ENCODE results near the gene IFNL3. TPM values are rescaled to one million over a fixed set of nuclear protein-coding genes. Genes with fewer than 3 reads are reported as not detected.
"Not testable (repeated sequence)": the region's sequence is repeated elsewhere in the genome, so short reads cannot be mapped to it uniquely, and the experiment has no call there.

IFNL3 gene
- total RNA-seq, 2 donors from 2014 or later, result not detected

DNA sequence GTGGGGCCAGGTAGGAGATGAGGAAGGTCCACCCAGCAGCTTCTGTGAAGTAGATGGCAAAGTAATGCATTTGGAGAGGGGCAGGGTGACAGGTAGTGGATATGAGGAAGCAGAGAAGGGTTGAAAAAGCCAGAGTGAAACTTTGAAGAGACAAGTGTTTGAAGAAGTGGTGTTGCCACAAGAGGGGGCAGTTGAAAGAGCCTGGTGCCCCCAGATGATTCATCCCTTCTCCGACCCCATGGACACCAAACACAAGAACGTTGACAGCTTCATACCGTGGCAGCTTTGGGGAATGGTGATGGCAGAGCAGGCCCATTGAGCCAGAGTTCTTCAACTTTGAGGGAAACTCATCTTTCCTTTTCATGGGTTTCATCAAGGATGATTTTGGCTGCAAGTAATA lies 19.9 kb downstream of the IFNL3 start:
- DNase-seq (no peak), ATAC-seq (no peak)
- intact Hi-C loops (cut with DNase I, micrococcal nuclease), result no loop called here

- DNase-seq (no peak), ATAC-seq (no peak)
- intact Hi-C loops (cut with DNase I, micrococcal nuclease), result no loop called here
Observed at GRCh38 chr19:39223703-39224279, 21.0 kb downstream of the IFNL3 start.

GRCh38 chr19:39219108-39219507 lies 25.7 kb downstream of the IFNL3 start:
- intact Hi-C loops (cut with DNase I, micrococcal nuclease); ATAC-seq; DNase-seq: not testable (repeated sequence)

DNA sequence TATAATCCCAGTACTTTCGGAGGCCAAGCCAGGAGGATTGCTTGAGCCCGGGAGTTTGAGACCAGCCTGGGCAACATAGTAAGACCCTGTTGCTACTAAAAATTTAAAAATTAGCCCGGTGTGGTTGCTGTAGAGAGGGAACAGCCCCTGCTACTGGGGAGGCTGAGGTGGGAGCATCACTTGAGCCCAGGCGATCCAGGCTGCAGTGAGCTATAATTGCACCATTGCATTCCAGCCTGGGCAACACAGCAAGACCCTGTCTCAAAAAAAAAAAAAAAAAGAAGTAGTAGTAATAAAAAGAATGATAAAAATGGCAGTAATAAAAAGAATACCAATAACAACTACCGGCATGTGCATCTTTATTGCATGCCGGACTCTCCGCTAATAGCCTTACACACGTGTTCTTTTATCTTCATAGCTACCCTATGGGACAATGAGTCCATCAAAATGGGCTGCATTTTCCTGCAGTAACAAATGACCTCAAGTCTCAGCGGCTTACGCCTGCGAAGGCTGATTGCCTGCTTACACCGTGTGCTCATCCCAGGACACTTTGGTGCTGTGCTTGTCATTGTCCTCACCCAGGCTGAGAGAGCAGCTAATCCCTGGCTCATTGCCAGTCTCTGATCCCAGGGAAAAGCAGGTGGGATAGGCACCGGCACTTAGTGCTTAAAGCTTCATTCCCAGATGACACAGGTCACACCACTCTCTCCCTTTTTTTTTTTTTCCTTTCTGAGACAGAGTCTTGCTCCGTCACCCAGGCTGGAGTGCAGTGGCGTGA lies 26.4 kb downstream of the IFNL3 start:
- intact Hi-C loops (cut with DNase I, micrococcal nuclease), result no loop called here
- DNase-seq (no peak), ATAC-seq (no peak)

- no peak for DNase-seq
- intact Hi-C loops (cut with DNase I, micrococcal nuclease), result no loop called here
Observed at GRCh38 chr19:39217094-39217493, 27.7 kb downstream of the IFNL3 start.

GRCh38 chr19:39215323-39215722 lies 29.5 kb downstream of the IFNL3 start:
- DNase-seq; intact Hi-C loops (cut with DNase I, micrococcal nuclease); ATAC-seq: not testable (repeated sequence)

More at GRCh38 chr19:39217094-39217493, 27.7 kb downstream of the IFNL3 start:
- no peak for ATAC-seq

DNA sequence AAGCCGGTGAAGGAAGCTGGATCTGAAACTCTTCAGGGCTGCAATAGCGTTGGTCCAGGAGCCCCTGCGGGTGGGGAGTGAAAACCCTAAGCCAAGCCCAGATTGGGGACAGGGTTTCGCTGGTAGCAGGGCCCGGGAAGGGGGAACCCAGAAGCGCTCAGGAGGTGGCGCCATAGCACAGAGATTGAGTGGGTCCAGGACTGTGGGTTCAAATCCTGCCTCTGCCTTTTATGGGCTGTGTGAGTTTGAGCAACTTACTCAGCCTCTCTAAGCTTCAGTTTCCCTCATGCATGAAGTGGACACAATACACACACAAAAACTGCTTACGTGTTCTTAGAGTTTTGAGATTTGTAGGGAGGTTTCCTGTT lies 32.4 kb downstream of the IFNL3 start:
- intact Hi-C loops (cut with DNase I, micrococcal nuclease), result no loop called here

GRCh38 chr19:39211731-39212374 lies 33.0 kb downstream of the IFNL3 start:
- intact Hi-C loops (cut with DNase I, micrococcal nuclease), result no loop called here
- ATAC-seq (no peak), DNase-seq (no peak)

More for the DNA sequence above, 32.4 kb downstream of the IFNL3 start:
- DNase-seq (peak in 1 of 2 donors; percentile 57), ATAC-seq (peak; percentile 59)

DNA sequence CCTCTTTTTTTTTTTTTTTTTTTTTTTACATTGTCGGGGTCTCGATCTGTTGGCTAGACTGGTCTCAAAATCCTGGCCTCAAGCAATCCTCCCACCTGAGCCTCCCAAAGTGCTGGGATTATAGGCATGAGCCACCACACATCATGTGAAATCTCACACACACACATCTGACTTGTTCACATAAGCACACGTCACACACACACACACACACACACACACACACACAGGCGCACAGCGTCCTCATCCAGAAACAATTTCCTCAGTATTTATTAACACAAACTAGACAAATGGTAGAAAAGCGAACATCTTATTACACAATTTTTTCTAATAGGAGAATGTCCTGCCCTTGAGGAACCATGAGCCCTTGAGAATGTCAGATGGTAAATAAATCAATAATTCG lies 35.6 kb downstream of the IFNL3 start:
- ATAC-seq (no peak), DNase-seq (no peak)
- intact Hi-C loops (cut with DNase I, micrococcal nuclease), result no loop called here

DNA sequence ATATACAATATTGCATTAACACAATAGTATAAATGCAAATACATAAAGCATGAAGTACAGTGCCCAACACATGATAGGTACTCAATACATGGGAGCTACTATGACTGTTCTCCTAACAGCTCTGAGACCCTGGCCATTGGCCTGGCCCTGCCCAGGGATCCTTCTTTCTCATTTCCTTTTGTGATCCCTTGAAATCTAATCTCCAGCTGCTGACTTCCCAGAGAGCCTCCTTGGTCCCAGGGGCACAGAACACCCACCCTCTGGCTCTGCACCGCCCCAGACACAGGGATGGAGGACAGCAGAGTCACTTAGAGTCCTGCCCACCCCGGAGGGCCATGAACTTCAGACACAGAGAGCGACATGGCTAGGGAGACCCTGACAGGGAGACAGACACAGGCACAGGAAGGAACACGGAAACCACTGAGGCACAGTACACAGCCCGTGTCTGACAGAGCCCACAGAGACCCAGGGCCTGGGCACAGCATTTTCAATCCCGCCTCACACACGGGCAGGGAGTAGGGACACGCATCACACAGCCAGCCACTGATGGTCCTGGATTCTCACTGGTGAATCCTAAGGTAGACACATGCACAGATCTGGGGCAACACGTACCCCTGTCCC lies 36.5 kb downstream of the IFNL3 start:
- ATAC-seq (no peak), DNase-seq (no peak)
- intact Hi-C loops (cut with DNase I, micrococcal nuclease), result no loop called here

DNA sequence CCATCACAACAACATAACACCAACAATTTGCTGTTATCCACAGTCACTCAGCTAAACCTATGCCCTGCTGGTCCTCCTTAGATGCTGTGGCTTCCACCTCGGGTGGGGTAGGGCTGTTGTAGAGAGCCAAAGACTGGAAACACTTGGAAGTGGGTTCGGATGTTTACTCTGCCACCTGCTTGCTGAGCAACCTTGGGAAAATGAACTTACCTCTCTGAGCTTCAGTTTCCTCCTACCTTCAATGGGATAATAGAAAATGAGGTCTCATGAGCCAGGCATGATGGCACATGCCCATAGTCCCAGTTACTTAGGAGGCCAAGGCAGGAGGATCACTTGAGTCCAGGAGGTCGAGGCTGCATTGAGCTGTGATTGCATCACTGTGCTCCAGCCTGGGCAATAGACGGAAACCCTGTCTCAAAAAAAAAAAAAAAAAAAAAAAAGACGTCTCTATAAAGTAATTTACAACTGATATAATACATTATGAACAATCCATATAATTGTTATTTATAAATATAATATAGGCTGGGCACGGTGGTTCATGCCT lies 37.4 kb downstream of the IFNL3 start:
- no peak for ATAC-seq
- intact Hi-C loops (cut with DNase I, micrococcal nuclease), result no loop called here
- DNase-seq, result no peak

DNA sequence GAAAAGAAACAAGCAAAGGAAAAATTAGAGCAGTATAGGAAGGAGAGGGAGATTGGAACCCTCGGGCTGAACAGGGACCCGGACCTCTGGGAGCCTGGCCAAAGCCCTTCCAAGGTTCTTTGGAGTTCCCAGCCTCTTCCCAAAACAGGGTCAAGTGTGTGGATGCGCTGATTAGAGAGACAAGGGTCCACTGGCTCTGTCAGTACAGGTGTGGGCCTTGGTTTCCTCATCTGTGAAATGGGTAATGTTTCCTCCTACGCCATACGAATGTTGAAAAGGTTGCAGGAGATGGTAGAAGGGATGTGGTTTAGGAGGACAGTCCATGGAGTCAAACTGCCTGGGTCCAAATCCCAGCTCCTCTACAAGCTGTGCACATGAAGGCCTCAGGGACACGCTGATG lies 38.7 kb downstream of the IFNL3 start:
- intact Hi-C loops (cut with DNase I, micrococcal nuclease), result no loop called here
- DNase-seq, result no peak
- no peak for ATAC-seq

DNA sequence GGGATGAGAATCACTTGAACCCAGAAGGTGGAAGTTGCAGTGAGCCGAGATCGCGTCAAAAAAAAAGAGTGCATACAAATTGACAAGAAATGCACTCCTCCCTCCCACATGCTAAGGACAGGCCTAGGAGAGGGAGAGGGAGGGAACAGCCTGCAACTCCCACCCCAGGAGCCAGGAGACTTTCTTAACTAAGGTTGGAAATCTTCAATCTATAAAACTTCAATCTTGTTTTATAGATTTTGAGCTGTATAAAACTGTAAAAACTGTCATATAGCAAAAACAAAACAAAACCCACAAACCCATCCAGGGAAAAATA lies 39.4 kb downstream of the IFNL3 start:
- ATAC-seq (no peak), DNase-seq (no peak)
- intact Hi-C loops (cut with DNase I, micrococcal nuclease), result no loop called here

DNA sequence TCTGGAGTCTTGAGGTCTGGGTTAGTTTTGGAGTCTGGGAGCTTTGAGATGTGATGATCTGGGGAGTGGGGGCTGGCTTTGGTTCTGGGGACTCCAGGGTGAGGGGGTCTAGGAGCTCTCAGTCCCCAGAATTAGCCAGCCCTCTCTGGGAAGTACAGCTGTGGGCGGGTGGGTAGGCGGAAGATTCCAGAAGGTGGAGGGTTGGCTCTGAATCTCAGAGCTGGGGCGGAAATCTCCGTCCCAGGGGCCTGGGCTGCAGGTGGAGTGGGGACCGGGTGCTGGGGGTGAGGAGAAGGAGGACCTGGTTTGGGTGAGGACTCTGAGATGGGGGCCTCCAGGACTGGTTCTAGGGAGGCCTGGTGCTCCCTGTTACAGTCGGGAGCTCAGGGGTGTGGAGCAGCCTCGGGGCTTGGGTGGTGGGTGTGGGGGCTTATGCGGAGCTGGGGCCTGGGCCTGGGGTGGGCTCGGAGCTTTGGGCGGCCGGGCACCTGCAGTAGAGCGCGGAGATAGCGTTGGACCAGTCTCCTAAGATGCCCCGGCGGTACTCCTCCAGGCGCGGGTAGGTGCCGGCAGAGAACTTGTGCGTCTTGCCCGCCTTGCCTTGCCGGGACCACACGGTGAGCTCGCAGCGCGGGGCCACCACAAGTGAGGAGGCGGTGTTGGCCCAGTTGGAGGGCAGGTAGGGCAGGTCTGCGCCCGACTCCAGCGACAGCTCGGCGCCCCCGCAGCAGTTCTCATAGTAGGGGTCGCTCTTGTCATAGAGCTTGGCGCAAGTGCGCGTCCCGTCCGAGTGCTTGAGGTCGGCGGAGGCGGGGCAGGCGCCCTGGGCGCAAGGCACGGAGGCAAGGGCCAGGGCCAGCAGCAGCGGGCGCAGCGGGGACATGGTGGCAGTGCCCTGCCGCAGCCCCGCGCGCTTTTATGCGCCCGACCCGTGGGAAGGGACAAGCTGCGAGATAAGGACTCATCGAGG lies 41.1 kb downstream of the IFNL3 start, which contains the start of gene SYCN:
TSS of gene SYCN (minus strand) at position 892 of the 970 bp plus-strand sequence. CDS start at position 883, 9 bp downstream.
- intact Hi-C loops (cut with DNase I, micrococcal nuclease), result no loop called here
- DNase-seq (no peak), ATAC-seq (no peak)

DNA sequence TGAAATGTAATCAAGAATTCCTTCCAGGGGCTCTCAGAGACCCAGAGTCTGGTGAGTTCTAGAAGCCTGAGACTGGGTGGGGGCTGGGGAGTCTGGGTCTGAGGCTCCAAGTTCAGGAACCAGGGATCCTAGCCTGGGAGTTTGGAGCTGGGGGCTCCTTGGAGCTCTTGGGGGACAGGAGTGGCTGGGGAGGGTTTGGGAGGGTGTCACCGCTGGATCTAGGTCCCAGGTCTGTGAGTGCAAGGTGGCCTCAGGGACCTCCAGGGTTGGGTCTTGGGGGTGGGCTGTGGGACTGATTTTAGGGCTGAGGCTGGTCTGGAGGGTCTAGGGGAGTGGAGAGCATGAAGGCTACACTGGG lies 41.8 kb downstream of the IFNL3 start:
- intact Hi-C loops (cut with DNase I, micrococcal nuclease), result no loop called here
- DNase-seq (no peak), ATAC-seq (no peak)

- no peak for ATAC-seq
- no peak for DNase-seq
- intact Hi-C loops (cut with DNase I, micrococcal nuclease), result no loop called here
Observed at GRCh38 chr19:39200803-39201115, 44.0 kb downstream of the IFNL3 start.

DNA sequence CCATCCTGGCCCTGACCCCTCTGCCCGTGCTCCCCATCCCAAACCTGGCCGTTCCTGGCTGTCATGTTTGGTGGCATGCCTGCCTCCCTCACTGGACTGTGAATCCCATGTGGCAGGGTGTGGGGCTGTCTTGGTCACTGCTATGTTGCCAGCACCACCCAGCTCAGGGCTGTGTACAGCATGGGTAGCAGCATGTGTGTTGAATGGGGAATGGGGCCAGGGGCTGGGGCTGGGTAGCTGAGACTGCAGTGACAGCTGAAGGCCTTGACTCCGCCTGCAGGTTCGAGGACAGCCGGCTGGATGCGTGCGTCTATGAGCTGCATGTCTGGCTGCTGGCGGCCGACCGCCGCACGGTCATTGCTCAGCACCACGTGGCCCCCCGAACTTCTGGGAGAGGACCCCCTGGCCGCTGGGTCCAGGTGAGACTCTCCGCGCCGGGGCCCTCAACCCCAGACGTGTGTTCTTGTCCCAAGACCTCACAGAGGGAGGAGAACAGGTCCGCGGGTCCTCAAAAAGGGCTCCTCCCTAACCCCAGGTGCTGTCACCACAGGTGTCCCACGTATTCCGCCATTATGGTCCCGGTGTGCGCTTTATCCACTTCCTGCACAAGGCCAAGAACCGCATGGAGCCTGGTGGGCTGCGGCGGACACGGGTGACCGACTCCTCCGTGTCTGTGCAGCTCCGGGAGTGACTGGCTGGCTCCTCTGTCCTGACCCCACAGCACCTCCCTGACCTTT lies 44.6 kb downstream of the IFNL3 start:
- intact Hi-C loops (cut with DNase I, micrococcal nuclease), result no loop called here
- ATAC-seq (no peak), DNase-seq (no peak)

- peak; percentile 36 for ATAC-seq
- no peak for DNase-seq
- intact Hi-C loops (cut with DNase I, micrococcal nuclease), result no loop called here
Observed at GRCh38 chr19:39199025-39199424, 45.8 kb downstream of the IFNL3 start.
